Activated CD8-positive, alpha-beta memory T cell treated with anti-CD3 and anti-CD28 coated beads for 4 hours (primary cell): ENCODE measurements around the gene DTL.
"Not testable (repeated sequence)": the region's sequence is repeated elsewhere in the genome, so short reads cannot be mapped to it uniquely, and the experiment has no call there.

Experiments
- DNase-seq, 2 donors: peaks; one replicate each; pipeline ENCODE4 v3.0.0-alpha.2; 2020; ENCODE audit warnings: low read depth in 2 of 2

DTL gene

GRCh38 chr1:212035123-212035834 is at the start of gene DTL, which contains the start of gene INTS7:
DTL (plus strand) TSS chr1:212035748; CDS start chr1:212035891, 143 bp downstream.
INTS7 (minus strand) TSS chr1:212035557; CDS start chr1:212035437, 120 bp downstream.
- peak; percentile 97 to 98 for DNase-seq

GRCh38 chr1:211986628-211987254 is 48.8 kb upstream of the DTL start:
- no peak for DNase-seq

- DNase-seq: no peak
These were observed 43.9 kb upstream of the DTL start for GRCh38 chr1:211991695-211992094.

GRCh38 chr1:211997426-211997825 is 38.1 kb upstream of the DTL start:
- not testable (repeated sequence) for DNase-seq

- DNase-seq: no peak
These were observed 33.0 kb upstream of the DTL start for GRCh38 chr1:212002536-212002935.

GRCh38 chr1:212004895-212005608 is 30.5 kb upstream of the DTL start:
- no peak for DNase-seq

- no peak for DNase-seq
These were observed 28.4 kb upstream of the DTL start for GRCh38 chr1:212007178-212007577.

GRCh38 chr1:212007886-212008285 is 27.7 kb upstream of the DTL start:
- DNase-seq: no peak

GRCh38 chr1:212009561-212009960 is 26.0 kb upstream of the DTL start:
- no peak for DNase-seq

GRCh38 chr1:212010004-212010403 is 25.5 kb upstream of the DTL start:
- no peak for DNase-seq

- DNase-seq: peak; percentile 26 to 42
These were observed 23.4 kb upstream of the DTL start for GRCh38 chr1:212012034-212012740.

- DNase-seq: no peak
These were observed 21.9 kb upstream of the DTL start for GRCh38 chr1:212013672-212014071.

GRCh38 chr1:212020975-212021374 is 14.6 kb upstream of the DTL start:
- no peak for DNase-seq

GRCh38 chr1:212021563-212021962 is 14.0 kb upstream of the DTL start:
- no peak for DNase-seq

GRCh38 chr1:212022908-212023307 is 12.6 kb upstream of the DTL start:
- not testable (repeated sequence) for DNase-seq

- DNase-seq: no peak
These were observed 10.9 kb upstream of the DTL start for GRCh38 chr1:212024469-212025149.

- not testable (repeated sequence) for DNase-seq
These were observed 7.8 kb upstream of the DTL start for GRCh38 chr1:212027727-212028126.

- DNase-seq: no peak
These were observed 4.5 kb upstream of the DTL start for GRCh38 chr1:212030936-212031528.

GRCh38 chr1:212034516-212035122 is 929 bp upstream of the DTL start:
- no peak for DNase-seq

- DNase-seq: no peak
These were observed 472 bp downstream of the DTL start for GRCh38 chr1:212035835-212036605.
